ENCODE results near the gene VAV2. TPM values are rescaled to one million over a fixed set of nuclear protein-coding genes. Genes with fewer than 3 reads are reported as not detected.

VAV2 gene
- total RNA-seq, 4 donors from 2014 or later: 10.3 to 20.1 (median 13.1) TPM

DNA sequence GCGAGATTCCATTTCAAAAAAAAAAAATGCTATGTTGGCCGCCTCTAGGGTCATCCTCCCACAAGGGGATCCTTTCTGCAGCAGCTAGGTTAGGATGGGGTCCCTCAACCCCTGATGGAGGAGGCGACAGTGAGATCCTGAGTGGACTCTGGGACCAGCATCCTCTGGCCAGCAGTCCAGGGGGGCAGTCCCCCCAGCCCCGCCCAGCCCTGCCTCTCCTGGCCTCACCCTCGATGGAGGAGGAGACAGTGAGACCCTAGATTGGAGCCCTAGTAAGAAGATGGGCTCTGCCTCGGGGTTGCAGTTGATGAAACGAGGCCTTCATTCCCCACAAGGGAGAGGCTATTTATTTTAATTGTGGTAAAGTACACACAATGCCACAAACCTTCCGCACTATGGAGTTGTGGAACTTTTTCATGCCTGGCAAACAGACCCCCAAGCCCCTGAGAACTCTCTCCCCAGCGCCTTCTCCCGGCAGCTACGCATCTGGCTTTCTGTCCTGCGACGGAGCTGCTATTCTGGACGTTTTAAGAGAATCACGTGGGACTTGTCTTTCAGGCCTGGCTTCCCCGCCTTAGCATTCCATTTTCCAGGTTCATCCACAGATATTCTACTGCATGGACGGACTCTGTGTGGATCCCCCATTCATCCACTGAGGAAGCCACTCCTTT, 15.8 kb downstream of the VAV2 start:
- Histone ChIP-seq H3K9me3 (no peaks in the 10 kb centered on the region), H3K36me3 (no peaks in the 10 kb centered on the region), H3K27ac (peak overlapping the region in 1 of 4 donors; percentile 39), H3K4me1 (peaks cover 0 to 83% (median 34%) of the 10 kb centered on the region in 4 donors), H3K4me3 (no peak overlapping the region), H3K27me3 (no peaks in the 10 kb centered on the region)
- 79 to 86% methylated on average over 17 of the region's 17 CpGs for WGBS, 2 donors
- TF ChIP-seq POLR2A (IDR thresholded peaks at IDR 0.05) (no peak), EP300 (IDR thresholded peaks at IDR 0.05) (no peak)
- DNase-seq (ENCODE audit: low spot score in 2 of 2): no peak

GRCh38 chr9:133975511-133975910, 16.6 kb downstream of the VAV2 start:
- 97 to 98% methylated on average over 3 of the region's 3 CpGs for WGBS, 2 donors
- TF ChIP-seq EP300 (IDR thresholded peaks at IDR 0.05) (no peak), POLR2A (IDR thresholded peaks at IDR 0.05) (no peak)
- TF ChIP-seq, protein P1, sequence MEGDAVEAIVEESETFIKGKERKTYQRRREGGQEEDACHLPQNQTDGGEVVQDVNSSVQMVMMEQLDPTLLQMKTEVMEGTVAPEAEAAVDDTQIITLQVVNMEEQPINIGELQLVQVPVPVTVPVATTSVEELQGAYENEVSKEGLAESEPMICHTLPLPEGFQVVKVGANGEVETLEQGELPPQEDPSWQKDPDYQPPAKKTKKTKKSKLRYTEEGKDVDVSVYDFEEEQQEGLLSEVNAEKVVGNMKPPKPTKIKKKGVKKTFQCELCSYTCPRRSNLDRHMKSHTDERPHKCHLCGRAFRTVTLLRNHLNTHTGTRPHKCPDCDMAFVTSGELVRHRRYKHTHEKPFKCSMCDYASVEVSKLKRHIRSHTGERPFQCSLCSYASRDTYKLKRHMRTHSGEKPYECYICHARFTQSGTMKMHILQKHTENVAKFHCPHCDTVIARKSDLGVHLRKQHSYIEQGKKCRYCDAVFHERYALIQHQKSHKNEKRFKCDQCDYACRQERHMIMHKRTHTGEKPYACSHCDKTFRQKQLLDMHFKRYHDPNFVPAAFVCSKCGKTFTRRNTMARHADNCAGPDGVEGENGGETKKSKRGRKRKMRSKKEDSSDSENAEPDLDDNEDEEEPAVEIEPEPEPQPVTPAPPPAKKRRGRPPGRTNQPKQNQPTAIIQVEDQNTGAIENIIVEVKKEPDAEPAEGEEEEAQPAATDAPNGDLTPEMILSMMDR (IDR thresholded peaks at IDR 0.05): no peak
- no peak for DNase-seq (ENCODE audit: low spot score in 2 of 2)

DNA sequence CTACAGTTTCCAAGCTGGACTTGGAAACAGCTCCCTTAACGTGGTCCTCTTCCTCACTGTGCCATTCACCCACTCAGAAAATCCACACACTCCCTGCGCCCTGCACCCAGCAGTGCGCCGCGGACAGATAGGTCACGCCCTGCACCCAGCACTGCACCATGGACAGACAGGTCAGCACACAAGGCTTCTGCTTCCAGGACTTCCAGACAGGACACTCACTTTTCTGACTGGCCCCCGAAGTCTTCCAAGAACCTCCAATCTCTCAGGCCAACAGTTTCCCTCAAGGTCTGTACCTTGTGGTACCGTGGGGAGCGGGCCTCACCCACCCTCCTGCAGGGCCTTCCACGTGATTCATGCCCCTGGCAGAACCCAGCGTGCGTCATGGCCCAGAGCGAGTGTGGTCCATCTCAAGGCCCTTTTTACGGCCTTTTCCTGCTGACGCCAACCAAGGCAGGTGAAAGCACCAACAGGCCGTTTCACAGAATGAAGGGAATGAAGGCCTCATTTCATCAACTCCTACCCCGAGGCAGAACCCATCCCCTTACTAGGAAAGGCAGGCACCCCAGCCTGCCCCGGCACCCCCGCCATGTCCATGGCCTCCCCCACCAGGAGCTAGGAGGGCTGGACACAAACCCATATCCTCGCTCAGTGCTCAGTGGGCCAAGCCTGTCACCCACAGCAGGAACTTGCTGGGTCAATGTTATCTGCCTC, 17.3 kb downstream of the VAV2 start:
- H3K36me3 ChIP-seq: no peaks in the 10 kb centered on the region
- no peak overlapping the region for H3K27ac ChIP-seq
- H3K27me3 ChIP-seq: no peaks in the 10 kb centered on the region
- no peaks in the 10 kb centered on the region for H3K9me3 ChIP-seq
- no peak for DNase-seq (ENCODE audit: low spot score in 2 of 2)
- H3K4me1 ChIP-seq: peaks cover 0 to 79% (median 29%) of the 10 kb centered on the region in 4 donors
- WGBS, 2 donors: 89 to 91% methylated on average over 20 of the region's 20 CpGs
- no peak overlapping the region for H3K4me3 ChIP-seq
- TF ChIP-seq, protein P1 (IDR thresholded peaks at IDR 0.05): no peak
- no peak for TF ChIP-seq EP300 (IDR thresholded peaks at IDR 0.05)
- TF ChIP-seq POLR2A (IDR thresholded peaks at IDR 0.05): no peak

More at GRCh38 chr9:133975511-133975910, 16.6 kb downstream of the VAV2 start:
- H3K4me1 ChIP-seq: peaks cover 0 to 84% (median 35%) of the 10 kb centered on the region in 4 donors
- H3K4me3 ChIP-seq: no peak overlapping the region
- H3K9me3 ChIP-seq: no peaks in the 10 kb centered on the region
- H3K27me3 ChIP-seq: no peaks in the 10 kb centered on the region
- H3K36me3 ChIP-seq: no peaks in the 10 kb centered on the region
- no peak overlapping the region for H3K27ac ChIP-seq

DNA sequence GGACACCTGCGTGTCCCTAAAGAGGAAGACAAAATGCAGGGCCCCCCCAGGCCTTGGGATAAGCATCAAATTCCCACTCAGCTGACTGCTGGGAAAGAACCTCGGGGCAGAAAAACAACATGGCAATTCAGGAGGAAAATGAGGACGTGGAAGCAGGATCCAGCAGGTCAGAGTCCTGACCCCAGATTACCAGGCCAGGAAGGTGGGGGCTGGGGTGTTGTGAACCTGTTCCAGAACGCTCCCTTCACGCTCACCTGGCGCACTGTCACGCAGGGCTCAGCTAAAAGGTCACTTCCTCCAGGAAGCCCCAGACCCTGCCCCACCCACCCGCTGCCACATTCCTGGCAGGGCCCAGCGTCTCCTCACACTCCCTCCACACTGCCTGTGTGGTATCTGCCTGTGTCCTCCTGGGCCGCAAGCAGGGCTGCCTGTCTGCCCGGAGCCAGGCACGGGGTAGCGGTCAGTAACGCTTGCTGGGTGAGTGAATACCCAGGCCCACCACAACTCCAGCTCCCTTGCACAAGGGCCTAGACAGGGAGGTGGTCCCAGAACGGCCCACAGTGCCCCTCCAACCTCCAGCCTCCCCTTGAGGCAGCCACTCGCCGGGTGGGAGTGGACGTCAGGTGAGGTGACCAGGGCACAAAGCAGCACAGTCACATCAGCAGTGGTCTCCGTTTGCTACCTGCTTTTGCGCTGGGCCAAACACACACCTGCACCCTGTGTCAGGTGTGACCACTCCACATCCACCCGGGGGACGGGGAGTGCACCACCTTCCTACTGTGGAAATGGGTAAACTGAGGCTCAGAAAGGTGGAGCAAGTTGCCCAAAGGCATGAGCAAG, 18.1 kb downstream of the VAV2 start:
- no peaks in the 10 kb centered on the region for H3K27me3 ChIP-seq
- H3K36me3 ChIP-seq: no peaks in the 10 kb centered on the region
- H3K4me1 ChIP-seq: peaks cover 0 to 79% (median 21%) of the 10 kb centered on the region in 4 donors
- no peak overlapping the region for H3K4me3 ChIP-seq
- no peak overlapping the region for H3K27ac ChIP-seq
- DNase-seq (ENCODE audit: low spot score in 2 of 2): no peak
- no peak for TF ChIP-seq EP300 (IDR thresholded peaks at IDR 0.05)
- TF ChIP-seq, protein P1 (IDR thresholded peaks at IDR 0.05): no peak
- TF ChIP-seq POLR2A (IDR thresholded peaks at IDR 0.05): no peak
- no peaks in the 10 kb centered on the region for H3K9me3 ChIP-seq
- WGBS, 2 donors: 78 to 82% methylated on average over 15 to 20 of the region's 22 CpGs

- Histone ChIP-seq H3K27me3 (no peaks in the 10 kb centered on the region), H3K9me3 (no peaks in the 10 kb centered on the region), H3K36me3 (no peaks in the 10 kb centered on the region), H3K4me1 (peaks cover 0 to 74% (median 15%) of the 10 kb centered on the region in 4 donors), H3K27ac (no peak overlapping the region), H3K4me3 (no peak overlapping the region)
- no peak for TF ChIP-seq POLR2A (IDR thresholded peaks at IDR 0.05)
- TF ChIP-seq EP300 (IDR thresholded peaks at IDR 0.05): no peak
- no peak for DNase-seq (ENCODE audit: low spot score in 2 of 2)
- WGBS, 2 donors: 74 to 84% methylated on average over 23 to 24 of the region's 24 CpGs
Observed at GRCh38 chr9:133973111-133973790, 18.9 kb downstream of the VAV2 start.

Measured in tibial nerve (tissue), 4 donors.